ENCODE measurements around the gene KCNMA1. TPM values are rescaled to one million over a fixed set of nuclear protein-coding genes. Genes with fewer than 3 reads are reported as not detected.

The KCNMA1 gene
- total RNA-seq, 1 experiment from 2014 or later, result 143 TPM

DNA sequence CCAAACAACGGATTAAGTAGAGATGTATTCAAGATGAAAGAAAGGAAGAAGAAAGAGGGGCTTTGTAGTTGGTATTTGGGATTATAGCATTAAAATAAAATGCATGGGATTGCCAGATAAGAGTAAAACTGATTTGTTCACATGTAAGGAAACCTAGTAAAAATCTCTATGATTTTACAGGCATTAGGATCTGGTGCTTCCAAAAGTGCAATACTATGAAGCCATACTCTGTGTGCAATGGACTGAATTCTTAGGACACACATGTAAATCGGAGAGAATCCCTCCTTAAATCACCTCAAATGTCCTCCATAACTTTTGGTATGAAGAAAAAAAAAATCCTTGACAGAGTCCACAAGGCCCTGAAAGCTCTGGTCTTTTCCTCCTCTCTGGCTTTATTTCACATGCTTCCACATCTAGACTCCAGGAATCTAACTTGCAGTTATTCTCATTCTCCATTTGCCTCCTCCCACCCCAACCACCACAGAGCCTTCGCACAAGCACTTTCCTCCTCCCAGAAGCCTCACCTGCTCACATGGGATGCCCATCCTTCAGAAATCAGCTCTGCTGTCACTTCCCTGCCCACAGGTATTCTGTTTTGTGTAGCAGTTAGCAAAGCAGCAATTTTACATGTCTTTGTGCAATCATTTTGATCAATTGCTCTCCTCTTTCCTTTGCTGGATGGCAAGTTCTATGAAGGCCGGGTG is 378.3 kb downstream of the KCNMA1 start:
- TF ChIP-seq, protein P1, sequence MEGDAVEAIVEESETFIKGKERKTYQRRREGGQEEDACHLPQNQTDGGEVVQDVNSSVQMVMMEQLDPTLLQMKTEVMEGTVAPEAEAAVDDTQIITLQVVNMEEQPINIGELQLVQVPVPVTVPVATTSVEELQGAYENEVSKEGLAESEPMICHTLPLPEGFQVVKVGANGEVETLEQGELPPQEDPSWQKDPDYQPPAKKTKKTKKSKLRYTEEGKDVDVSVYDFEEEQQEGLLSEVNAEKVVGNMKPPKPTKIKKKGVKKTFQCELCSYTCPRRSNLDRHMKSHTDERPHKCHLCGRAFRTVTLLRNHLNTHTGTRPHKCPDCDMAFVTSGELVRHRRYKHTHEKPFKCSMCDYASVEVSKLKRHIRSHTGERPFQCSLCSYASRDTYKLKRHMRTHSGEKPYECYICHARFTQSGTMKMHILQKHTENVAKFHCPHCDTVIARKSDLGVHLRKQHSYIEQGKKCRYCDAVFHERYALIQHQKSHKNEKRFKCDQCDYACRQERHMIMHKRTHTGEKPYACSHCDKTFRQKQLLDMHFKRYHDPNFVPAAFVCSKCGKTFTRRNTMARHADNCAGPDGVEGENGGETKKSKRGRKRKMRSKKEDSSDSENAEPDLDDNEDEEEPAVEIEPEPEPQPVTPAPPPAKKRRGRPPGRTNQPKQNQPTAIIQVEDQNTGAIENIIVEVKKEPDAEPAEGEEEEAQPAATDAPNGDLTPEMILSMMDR (conservative IDR thresholded peaks at IDR 0.05; ENCODE audit: low read depth, low read length), result no peak
- TF ChIP-seq EZH2 (IDR thresholded peaks at IDR 0.05; ENCODE audit: low read length, unreplicated experiment) (no peak), EZH2phosphoT487 (IDR thresholded peaks at IDR 0.05; ENCODE audit: borderline replicate concordance, low read length) (no peak)
- ChIA-PET POLR2A (ENCODE audit: unreplicated experiment) (no interaction called here), CTCF (interaction anchor here (0.6 kb wide), 2 partner anchors 169 to 380 kb away, joined by 3 to 4 read pairs; no protein-coding TSS in a partner anchor)
- peaks cover 17% of the 10 kb centered on the region for H3K4me1 ChIP-seq (ENCODE audit: insufficient read depth, low read length)
- intact Hi-C loops (cut with micrococcal nuclease), result no loop called here
- no peak overlapping the region for H2AFZ ChIP-seq (ENCODE audit: low read length)
- no peaks in the 10 kb centered on the region for H3K9me2 ChIP-seq (replicated peaks; ENCODE audit: low read length)
- no peak overlapping the region for H3K4me2 ChIP-seq (ENCODE audit: low read length)
- no peak overlapping the region for H3K9ac ChIP-seq (ENCODE audit: low read length)
- H4K20me1 ChIP-seq (ENCODE audit: low read length), result no peaks in the 10 kb centered on the region
- H3K27me3 ChIP-seq (ENCODE audit: low read length), result no peaks in the 10 kb centered on the region
- no TSS peak for BruUV-seq (replicated peaks)
- H3K36me3 ChIP-seq (ENCODE audit: low read depth, low read length), result 0 out of 2 replicates have a peak, but pooled peaks cover 5% of the 10 kb centered on the region
- no peak overlapping the region for H3K4me3 ChIP-seq (ENCODE audit: low read length)
- H3F3A ChIP-seq (ENCODE audit: low read length, unreplicated experiment), result no peaks in the 10 kb centered on the region
- ATAC-seq (no peak), DNase-seq (no peak)
- H3K79me2 ChIP-seq (ENCODE audit: low read length), result no peaks in the 10 kb centered on the region
- H3K9me3 ChIP-seq (ENCODE audit: low read length), result no peaks in the 10 kb centered on the region
- H3K27ac ChIP-seq (ENCODE audit: low read length), result no peak overlapping the region

DNA sequence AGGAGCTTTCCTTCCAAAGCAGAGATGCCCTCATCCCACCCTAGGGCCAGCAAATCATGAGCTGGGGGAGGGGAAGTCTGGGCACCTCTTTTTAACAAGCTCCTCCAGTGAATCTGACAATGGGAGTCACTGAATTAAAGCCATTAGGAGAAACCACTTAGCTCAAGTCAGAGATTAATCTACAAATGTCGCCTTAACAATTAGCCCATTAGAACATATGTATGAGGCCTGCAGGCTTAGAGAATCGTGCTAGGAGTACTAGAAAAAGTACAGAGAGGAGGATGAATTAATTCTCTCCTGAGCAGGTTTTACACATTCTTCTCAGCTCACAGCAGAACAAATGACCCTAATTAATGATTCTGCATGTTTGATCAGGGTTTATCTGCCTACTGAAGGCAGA is 381.3 kb downstream of the KCNMA1 start:
- Histone ChIP-seq H3K27ac (ENCODE audit: low read length) (no peak overlapping the region), H4K20me1 (ENCODE audit: low read length) (no peaks in the 10 kb centered on the region), H3K4me3 (ENCODE audit: low read length) (no peak overlapping the region), H3K27me3 (ENCODE audit: low read length) (no peaks in the 10 kb centered on the region), H3K79me2 (ENCODE audit: low read length) (no peaks in the 10 kb centered on the region), H2AFZ (ENCODE audit: low read length) (no peak overlapping the region), H3K9me2 (replicated peaks; ENCODE audit: low read length) (no peaks in the 10 kb centered on the region), H3K4me2 (ENCODE audit: low read length) (no peak overlapping the region), H3F3A (ENCODE audit: low read length, unreplicated experiment) (no peaks in the 10 kb centered on the region), H3K9me3 (ENCODE audit: low read length) (no peaks in the 10 kb centered on the region), H3K36me3 (ENCODE audit: low read depth, low read length) (0 out of 2 replicates have a peak, but pooled peaks cover 5% of the 10 kb centered on the region), H3K9ac (ENCODE audit: low read length) (no peak overlapping the region), H3K4me1 (ENCODE audit: insufficient read depth, low read length) (peaks cover 20% of the 10 kb centered on the region)
- ATAC-seq (no peak), DNase-seq (no peak)
- intact Hi-C loops (cut with micrococcal nuclease), result no loop called here
- TF ChIP-seq EZH2phosphoT487 (IDR thresholded peaks at IDR 0.05; ENCODE audit: borderline replicate concordance, low read length), result no peak
- TF ChIP-seq, protein P1 (conservative IDR thresholded peaks at IDR 0.05; ENCODE audit: low read depth, low read length), result no peak
- no peak for TF ChIP-seq EZH2 (IDR thresholded peaks at IDR 0.05; ENCODE audit: low read length, unreplicated experiment)
- ChIA-PET CTCF (no interaction called here), POLR2A (ENCODE audit: unreplicated experiment) (interaction anchor here (0.6 kb wide), 1 partner anchor 19 kb away, joined by 3 read pairs; no protein-coding TSS in a partner anchor)
- no TSS peak for BruUV-seq (replicated peaks)

DNA sequence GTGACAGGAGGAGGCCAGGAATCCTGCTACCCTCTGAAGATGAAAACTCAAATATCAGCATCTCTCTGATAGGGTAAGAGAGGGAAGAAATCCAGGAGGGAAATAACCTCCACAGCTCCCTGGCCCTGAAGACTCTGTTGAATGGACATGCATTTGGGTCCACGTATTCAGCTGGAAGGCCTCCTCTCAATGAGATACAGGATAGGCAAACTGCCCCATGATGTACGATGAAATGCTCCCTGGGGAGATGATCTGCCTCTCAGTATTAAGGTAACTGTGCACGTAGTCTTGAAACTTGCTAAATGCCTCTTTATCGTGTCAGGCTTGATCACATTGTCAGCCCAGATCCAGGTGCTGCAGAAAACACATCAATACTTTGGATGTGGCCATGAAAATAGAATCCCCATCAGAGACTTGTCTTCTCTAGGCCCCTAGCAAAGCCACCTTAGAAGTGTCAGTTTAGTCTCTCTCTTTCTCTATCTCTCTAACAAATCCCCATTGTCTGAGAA is 384.0 kb downstream of the KCNMA1 start:
- no peak overlapping the region for H3K27ac ChIP-seq (ENCODE audit: low read length)
- TF ChIP-seq EZH2phosphoT487 (IDR thresholded peaks at IDR 0.05; ENCODE audit: borderline replicate concordance, low read length) (no peak), EZH2 (IDR thresholded peaks at IDR 0.05; ENCODE audit: low read length, unreplicated experiment) (no peak)
- TF ChIP-seq, protein P1 (conservative IDR thresholded peaks at IDR 0.05; ENCODE audit: low read depth, low read length), result no peak
- H3F3A ChIP-seq (ENCODE audit: low read length, unreplicated experiment), result no peaks in the 10 kb centered on the region
- no peak overlapping the region for H2AFZ ChIP-seq (ENCODE audit: low read length)
- ChIA-PET CTCF (interaction anchor here (0.5 to 1.2 kb wide), 2 partner anchors 102 to 388 kb away, joined by 3 to 4 read pairs; no protein-coding TSS in a partner anchor), POLR2A (ENCODE audit: unreplicated experiment) (no interaction called here)
- ATAC-seq (no peak), DNase-seq (no peak)
- no peak overlapping the region for H3K4me3 ChIP-seq (ENCODE audit: low read length)
- H3K9me3 ChIP-seq (ENCODE audit: low read length), result no peaks in the 10 kb centered on the region
- H3K36me3 ChIP-seq (ENCODE audit: low read depth, low read length), result peaks cover 5% of the 10 kb centered on the region; the same call in 1 of the 2 replicates
- no peak overlapping the region for H3K4me2 ChIP-seq (ENCODE audit: low read length)
- BruUV-seq (replicated peaks), result no TSS peak
- H3K9ac ChIP-seq (ENCODE audit: low read length), result no peak overlapping the region
- H3K27me3 ChIP-seq (ENCODE audit: low read length), result no peaks in the 10 kb centered on the region
- H4K20me1 ChIP-seq (ENCODE audit: low read length), result no peaks in the 10 kb centered on the region
- H3K4me1 ChIP-seq (ENCODE audit: insufficient read depth, low read length), result peaks cover 20% of the 10 kb centered on the region
- intact Hi-C loops (cut with micrococcal nuclease), result loop anchor here (5.0 kb wide), 2 partner anchors 259 to 459 kb away; no protein-coding TSS in a partner anchor
- no peaks in the 10 kb centered on the region for H3K9me2 ChIP-seq (replicated peaks; ENCODE audit: low read length)
- no peaks in the 10 kb centered on the region for H3K79me2 ChIP-seq (ENCODE audit: low read length)

Data from PC-3 (cell line).